Stimulated activated CD8-positive, alpha-beta memory T cell treated with anti-CD3 and anti-CD28 coated beads, Interleukin-12 subunit alpha, Interleukin-12 subunit beta, amount 100 ng/mL, for 4 hours (primary cell): ENCODE data around the gene ZMYND8.

Experiments used
- DNase-seq: peaks from one replicate; pipeline ENCODE4 v3.0.0-alpha.2; 2020; ENCODE audit warnings: low read depth

The ZMYND8 gene

DNA sequence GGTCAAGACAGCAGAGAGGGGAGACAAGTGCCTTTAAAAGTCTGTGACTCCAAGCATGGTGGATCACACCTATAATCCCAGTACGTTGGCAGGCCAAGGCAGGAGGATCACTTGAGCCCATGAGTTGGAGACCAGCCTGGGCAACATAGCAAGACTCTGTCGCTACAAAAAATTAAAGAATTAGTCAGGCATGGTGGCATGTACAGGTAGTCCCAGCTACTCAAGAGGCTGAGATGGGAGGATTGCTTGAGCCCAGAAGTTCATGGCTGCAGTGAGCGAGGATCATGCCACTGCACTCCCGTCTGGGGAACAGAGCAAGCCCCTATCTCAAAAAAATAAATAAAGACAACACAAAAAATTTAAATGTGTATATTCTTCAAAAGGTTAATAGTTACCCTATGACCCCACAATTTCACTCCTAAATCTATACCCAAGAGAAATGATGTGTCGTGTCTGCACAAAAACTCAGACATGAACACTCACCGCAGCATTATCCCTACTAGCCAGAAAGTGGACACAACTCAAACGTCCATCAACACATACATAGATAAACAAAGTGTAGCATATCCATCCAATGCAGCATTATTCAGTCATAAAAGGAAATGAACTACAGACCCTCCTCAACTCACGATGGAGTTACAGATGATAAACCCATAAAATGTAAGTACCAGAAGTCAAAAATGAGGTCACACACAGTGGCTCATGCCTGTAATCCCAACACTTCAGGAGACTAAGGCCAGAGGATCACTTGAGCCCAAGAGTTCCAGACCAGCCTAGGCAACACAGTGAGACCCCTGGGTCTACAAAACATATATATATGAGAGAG, 23.9 kb downstream of the ZMYND8 start:
- no peak for DNase-seq

GRCh38 chr20:47330933-47331708, 25.4 kb downstream of the ZMYND8 start:
- DNase-seq = no peak

DNA sequence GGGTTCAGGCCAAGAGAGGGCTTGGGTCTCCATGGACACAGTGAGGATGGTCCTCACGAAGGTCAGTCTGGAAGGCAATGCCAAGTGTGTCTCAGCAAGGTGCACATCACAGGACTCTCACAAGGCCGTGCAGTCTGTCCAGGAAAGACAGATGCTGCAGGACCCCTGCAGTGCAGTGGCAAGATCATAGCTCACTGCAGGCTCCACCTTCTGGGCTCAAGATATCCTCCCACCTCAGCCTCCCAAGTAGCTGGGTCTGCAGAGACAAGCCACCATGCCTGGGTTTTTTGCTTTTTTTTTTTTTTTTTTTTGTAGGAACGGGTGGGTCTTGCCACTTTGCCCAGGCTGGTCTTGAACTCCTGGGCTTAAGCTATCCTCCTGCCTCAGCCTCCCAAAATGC, 26.4 kb downstream of the ZMYND8 start:
- DNase-seq = no peak

GRCh38 chr20:47328129-47328528, 28.4 kb downstream of the ZMYND8 start:
- no peak for DNase-seq

- no peak for DNase-seq
These were observed 28.8 kb downstream of the ZMYND8 start for GRCh38 chr20:47327711-47328110.

DNA sequence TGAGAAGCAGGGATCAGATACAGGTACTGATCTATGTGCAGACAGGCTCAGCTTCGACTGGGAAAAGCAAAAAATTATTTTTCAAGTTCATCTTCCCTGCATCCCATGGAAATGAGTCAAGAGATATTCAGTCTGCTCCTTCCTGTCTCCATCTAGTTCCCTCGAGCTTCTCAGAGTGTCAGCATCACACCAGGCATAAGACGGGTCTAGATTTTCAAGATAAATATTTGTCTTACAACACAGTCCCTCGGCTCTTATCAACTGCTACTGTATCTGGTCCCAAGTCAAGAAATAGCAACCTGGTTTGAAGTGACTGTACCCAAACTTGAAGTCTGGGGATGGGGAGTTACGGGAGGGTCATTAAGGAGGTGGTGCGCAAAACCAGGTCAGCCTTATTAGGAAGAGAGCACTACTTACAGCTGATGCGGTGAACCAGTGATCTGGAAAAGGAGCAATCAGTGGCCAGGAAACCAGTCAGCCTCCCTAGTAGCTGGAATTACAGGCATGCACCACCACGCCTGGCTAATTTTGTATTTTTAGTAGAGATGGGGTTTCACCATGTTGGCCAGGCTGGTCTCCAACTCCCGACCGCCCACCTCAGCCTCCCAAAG, 29.7 kb downstream of the ZMYND8 start:
- no peak for DNase-seq

DNA sequence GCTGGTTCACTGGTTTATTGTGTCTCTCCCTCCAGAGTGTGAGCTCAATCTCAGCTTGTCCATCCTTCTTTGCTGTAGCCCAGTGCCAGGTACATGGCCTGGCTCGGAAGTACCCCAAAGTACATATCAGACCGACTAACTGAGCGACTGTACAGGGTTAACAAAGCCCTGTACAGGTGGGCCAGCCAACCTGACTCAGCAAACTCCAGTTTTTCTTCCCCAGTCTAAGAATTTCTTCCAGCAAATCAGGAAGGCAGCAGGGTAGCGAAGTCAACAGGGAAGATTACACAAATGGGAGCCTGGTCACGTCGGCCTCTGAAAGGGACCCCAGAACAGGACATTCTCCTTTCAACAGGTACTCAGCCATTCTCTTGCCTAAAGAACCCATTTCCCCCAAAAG, 31.3 kb downstream of the ZMYND8 start:
- no peak for DNase-seq

- no peak for DNase-seq
These were observed 35.3 kb downstream of the ZMYND8 start for GRCh38 chr20:47320990-47321805.

- DNase-seq = no peak
These were observed 36.8 kb downstream of the ZMYND8 start for GRCh38 chr20:47319517-47320252.

- DNase-seq = no peak
These were observed 37.6 kb downstream of the ZMYND8 start for GRCh38 chr20:47318586-47319516.

DNA sequence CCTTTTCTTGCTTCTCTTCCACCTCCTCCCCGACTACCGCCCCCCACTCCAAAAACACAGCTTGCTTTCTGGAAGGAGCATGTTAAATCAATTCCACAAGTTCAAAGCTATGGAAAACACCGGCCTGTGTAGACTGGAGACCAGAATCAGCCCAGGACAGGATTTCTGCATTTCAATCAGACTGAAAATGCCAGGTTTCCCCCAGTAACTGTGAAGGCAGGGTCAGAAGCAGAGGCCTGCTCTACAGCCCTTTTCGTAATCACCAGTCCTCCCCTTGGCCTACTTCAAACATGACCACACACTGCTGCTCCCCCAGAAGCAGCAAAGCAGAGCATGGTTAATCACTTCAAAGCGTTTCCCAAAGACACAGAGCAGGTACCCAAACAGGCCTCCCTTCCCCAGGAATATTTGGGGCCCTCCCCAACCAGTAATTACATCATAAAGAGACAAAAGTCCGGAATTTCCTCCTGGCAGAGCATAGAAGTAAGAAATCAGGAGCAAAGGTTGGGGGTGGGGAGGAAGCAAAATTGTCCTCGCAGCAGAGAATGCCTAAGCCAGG, 38.4 kb downstream of the ZMYND8 start:
- no peak for DNase-seq

- DNase-seq = peak; percentile 29
These were observed 39.2 kb downstream of the ZMYND8 start for GRCh38 chr20:47317127-47317895.

DNA sequence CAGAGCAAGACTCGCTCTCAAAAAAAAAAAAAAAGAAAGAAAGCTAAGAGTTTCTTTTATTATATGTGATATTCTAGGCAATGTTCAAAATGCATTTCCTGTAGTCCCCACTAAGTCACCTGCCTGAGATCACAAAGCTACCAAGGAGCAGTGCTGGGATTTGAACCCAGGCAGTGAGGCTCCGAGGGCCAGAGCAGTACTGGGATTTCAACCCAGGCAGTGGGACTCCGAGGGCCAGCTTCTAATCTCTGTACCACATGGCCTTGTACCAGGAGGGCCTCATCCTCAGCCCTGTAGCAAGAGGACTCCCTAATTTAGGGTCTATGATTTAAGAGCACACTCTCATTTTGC, 39.7 kb downstream of the ZMYND8 start:
- no peak for DNase-seq

GRCh38 chr20:47315339-47316056, 41.0 kb downstream of the ZMYND8 start:
- no peak for DNase-seq

DNA sequence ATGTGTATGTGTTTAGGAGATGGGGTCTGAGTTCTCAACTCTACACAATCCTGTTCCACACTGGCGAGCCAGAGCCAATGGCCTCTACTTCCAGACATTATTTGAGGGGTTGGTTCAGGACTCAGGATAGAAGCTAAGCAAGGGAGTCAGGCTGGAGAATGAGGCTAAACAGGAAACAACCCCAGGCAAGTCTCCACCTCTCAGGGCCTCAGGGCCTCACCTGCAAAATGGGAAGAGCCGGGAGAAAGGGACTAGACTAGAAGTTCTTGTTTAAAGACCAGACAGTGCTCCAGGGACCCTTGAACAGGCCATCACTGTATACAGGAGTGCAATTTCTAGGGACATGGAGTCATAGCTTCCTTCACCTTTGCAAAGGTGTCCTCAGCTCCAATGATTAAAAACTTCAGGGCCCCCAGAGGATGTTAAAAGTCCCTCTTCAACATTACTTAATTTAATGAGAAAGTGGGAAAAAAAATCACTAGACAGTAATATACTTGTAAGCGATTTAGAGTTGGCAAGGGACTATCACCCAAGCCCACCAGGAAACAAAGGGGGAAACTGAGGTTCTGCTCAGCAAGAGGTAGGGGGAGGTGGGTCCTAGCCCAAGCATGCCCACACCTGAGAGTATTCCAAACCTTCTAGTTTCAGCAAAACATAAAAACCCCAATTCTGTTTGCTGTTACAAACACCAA, 41.7 kb downstream of the ZMYND8 start:
- DNase-seq = no peak

DNA sequence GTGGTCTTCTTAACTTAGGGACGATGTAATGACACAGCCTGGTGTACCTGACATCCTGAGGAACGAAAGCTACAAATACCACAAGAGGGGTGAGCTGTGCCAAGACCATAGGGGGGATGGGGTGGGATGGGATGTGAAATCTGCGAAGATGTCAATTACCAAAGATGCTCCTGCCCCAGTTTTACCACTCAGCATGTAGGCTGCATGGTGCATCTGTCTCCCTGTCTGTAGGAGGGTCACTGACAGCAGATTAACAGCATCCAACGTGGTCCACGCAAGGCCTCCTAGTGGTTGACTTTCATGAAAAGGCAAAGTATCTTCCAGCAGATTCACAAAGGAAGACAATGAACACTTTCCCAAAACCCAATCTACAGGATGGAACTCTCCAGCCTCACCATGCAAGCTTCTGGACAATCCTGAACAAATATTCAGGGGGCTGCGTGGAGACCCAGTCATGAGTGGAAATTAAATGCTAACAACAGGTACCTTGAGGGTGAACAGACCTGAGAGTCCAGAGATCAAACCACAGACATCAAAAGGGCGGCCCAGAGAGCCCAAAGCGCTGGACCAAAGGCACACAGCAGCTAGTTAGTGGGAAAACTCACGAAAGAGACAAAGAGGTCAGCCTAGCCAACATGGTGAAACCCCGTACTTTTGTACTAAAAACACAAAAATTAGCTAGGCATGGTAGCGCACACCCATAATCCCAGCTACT, 44.4 kb downstream of the ZMYND8 start:
- no peak for DNase-seq

- DNase-seq = no peak
These were observed 45.3 kb downstream of the ZMYND8 start for GRCh38 chr20:47311211-47311610.
